Stimulated activated CD8-positive, alpha-beta memory T cell treated with anti-CD3 and anti-CD28 coated beads, Interleukin-4, amount 100 ng/mL, for 1 hour (primary cell): ENCODE data around the gene ASIC1.
A peak's percentile ranks its signal among the peaks of the same experiment; 100 is the strongest.
"Not testable (repeated sequence)": the region's sequence is repeated elsewhere in the genome, so short reads cannot be mapped to it uniquely, and the experiment has no call there.

Experiments used
- DNase-seq, 2 donors: peaks; one replicate each; pipeline ENCODE4 v3.0.0-alpha.2; 2020; ENCODE audit warnings: low read depth in 2 of 2, low spot score in 1 of 2

Gene ASIC1

GRCh38 chr12:50083301-50083700, 25.9 kb downstream of the ASIC1 start:
- no peak for DNase-seq

- DNase-seq, result not testable (repeated sequence)
Observed at GRCh38 chr12:50084409-50084774, 27.0 kb downstream of the ASIC1 start.

- peak; percentile 60 to 74 for DNase-seq
Observed at GRCh38 chr12:50084775-50085614, 27.6 kb downstream of the ASIC1 start, which contains the start of gene SMARCD1. SMARCD1 (plus strand) TSS chr12:50085342; CDS start chr12:50085370, 28 bp downstream.

GRCh38 chr12:50085615-50086072, 28.2 kb downstream of the ASIC1 start:
- no peak for DNase-seq

GRCh38 chr12:50086148-50086547, 28.8 kb downstream of the ASIC1 start:
- DNase-seq, result no peak

- DNase-seq, result no peak
Observed at GRCh38 chr12:50087151-50087550, 29.8 kb downstream of the ASIC1 start.

- no peak for DNase-seq
Observed at GRCh38 chr12:50087995-50088394, 30.6 kb downstream of the ASIC1 start.

- DNase-seq, result peak in 1 of 2 donors; percentile 22
Observed at GRCh38 chr12:50088577-50089335, 31.4 kb downstream of the ASIC1 start.

- DNase-seq, result no peak
Observed at GRCh38 chr12:50089730-50090129, 32.3 kb downstream of the ASIC1 start.

GRCh38 chr12:50090391-50090790, 33.0 kb downstream of the ASIC1 start:
- DNase-seq, result no peak

- DNase-seq, result no peak
Observed at GRCh38 chr12:50097952-50098351, 40.6 kb downstream of the ASIC1 start.

- no peak for DNase-seq
Observed at GRCh38 chr12:50099302-50100008, 42.1 kb downstream of the ASIC1 start.

GRCh38 chr12:50100561-50100960, 43.2 kb downstream of the ASIC1 start:
- no peak for DNase-seq

- no peak for DNase-seq
Observed at GRCh38 chr12:50101663-50102062, 44.3 kb downstream of the ASIC1 start.

GRCh38 chr12:50102131-50102531, 44.7 kb downstream of the ASIC1 start:
- no peak for DNase-seq

- no peak for DNase-seq
Observed at GRCh38 chr12:50102646-50103309, 45.4 kb downstream of the ASIC1 start.

GRCh38 chr12:50103351-50103750, 46.0 kb downstream of the ASIC1 start:
- no peak for DNase-seq

- no peak for DNase-seq
Observed at GRCh38 chr12:50103767-50104321, 46.4 kb downstream of the ASIC1 start, which contains the start of gene GPD1. GPD1 (plus strand) TSS chr12:50104008; CDS start chr12:50104051, 43 bp downstream.

GRCh38 chr12:50104417-50105366, 47.3 kb downstream of the ASIC1 start:
- no peak for DNase-seq
